ENCODE measurements around the gene JMJD1C.

JMJD1C gene

DNA sequence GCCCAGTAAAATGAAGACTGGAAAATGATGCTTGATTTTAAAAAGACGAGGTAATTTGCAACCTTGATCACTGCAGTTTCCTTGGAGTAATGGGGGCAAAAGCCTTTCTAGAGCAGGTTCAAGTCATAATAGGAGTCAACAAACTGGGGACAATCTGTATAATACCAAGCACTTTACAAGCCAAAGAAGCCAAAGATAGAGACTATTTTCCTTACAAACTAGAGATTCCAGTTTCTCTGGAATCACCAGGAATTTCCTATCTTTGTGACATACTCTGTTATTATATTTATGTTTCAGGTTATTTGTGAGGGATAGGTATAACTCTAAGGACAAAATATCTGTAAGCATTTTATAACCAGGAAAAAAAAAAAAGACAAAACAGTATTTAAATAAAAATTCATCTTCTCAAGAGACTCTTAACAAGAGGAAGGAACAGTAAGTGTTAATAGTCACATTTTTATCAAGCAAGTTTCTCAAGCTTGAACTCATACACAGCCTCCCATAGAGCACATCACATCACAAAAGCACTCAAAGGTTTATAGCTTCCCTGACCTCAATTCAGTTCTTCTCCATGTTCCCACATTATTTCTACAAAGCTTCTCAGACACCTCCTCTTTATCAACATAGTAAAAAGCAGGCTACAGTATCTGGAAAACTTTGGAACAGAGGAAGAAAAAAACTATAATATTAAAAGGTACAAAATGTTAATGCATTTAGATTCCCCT is 18.9 kb downstream of the JMJD1C start:
- TF ChIP-seq, protein P1, sequence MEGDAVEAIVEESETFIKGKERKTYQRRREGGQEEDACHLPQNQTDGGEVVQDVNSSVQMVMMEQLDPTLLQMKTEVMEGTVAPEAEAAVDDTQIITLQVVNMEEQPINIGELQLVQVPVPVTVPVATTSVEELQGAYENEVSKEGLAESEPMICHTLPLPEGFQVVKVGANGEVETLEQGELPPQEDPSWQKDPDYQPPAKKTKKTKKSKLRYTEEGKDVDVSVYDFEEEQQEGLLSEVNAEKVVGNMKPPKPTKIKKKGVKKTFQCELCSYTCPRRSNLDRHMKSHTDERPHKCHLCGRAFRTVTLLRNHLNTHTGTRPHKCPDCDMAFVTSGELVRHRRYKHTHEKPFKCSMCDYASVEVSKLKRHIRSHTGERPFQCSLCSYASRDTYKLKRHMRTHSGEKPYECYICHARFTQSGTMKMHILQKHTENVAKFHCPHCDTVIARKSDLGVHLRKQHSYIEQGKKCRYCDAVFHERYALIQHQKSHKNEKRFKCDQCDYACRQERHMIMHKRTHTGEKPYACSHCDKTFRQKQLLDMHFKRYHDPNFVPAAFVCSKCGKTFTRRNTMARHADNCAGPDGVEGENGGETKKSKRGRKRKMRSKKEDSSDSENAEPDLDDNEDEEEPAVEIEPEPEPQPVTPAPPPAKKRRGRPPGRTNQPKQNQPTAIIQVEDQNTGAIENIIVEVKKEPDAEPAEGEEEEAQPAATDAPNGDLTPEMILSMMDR (conservative IDR thresholded peaks at IDR 0.05) = no peak
- TF ChIP-seq ZFX (IDR thresholded peaks at IDR 0.05) = no peak
- H3K27ac ChIP-seq = no peak overlapping the region

DNA sequence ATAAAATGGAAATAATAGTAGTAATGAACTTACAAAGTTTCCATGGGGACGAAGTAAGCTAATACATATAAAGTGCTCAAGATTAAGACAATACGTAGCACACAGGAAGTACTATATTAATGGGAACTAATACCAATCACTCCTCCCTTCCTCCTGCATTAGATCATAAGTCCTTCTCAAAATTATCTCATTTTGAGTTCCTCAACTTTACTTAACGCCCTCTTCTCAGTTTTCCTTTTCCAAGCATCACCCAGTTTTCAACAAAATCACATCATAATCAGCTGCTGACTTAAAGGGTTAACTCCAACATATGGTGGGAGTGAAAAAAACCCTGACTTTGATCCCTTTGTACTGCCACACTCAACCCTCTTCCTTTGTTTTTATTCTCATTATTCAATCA is 24.4 kb downstream of the JMJD1C start:
- TF ChIP-seq, protein P1 (conservative IDR thresholded peaks at IDR 0.05) = no peak
- TF ChIP-seq ZFX (IDR thresholded peaks at IDR 0.05) = no peak
- H3K27ac ChIP-seq = no peak overlapping the region

DNA sequence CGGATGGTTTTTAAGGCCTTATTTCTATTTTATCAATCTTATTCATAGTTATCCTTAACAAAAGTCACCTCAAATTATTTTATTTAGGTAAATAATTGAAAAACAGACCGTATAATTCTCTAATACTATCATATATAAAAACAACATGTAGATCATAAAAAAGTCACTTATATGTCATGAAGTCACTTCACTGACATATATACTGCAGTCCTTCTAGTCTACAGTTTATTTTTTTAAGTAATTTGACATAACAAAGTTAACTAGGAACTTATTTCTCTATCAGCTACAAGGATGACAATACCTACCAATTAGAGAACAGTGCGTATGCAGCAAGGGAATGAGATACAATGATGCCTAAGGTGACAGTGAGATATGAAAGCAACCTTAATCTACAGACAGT is 26.2 kb downstream of the JMJD1C start:
- no peak overlapping the region for H3K27ac ChIP-seq
- TF ChIP-seq, protein P1 (conservative IDR thresholded peaks at IDR 0.05) = no peak
- TF ChIP-seq ZFX (IDR thresholded peaks at IDR 0.05) = no peak

DNA sequence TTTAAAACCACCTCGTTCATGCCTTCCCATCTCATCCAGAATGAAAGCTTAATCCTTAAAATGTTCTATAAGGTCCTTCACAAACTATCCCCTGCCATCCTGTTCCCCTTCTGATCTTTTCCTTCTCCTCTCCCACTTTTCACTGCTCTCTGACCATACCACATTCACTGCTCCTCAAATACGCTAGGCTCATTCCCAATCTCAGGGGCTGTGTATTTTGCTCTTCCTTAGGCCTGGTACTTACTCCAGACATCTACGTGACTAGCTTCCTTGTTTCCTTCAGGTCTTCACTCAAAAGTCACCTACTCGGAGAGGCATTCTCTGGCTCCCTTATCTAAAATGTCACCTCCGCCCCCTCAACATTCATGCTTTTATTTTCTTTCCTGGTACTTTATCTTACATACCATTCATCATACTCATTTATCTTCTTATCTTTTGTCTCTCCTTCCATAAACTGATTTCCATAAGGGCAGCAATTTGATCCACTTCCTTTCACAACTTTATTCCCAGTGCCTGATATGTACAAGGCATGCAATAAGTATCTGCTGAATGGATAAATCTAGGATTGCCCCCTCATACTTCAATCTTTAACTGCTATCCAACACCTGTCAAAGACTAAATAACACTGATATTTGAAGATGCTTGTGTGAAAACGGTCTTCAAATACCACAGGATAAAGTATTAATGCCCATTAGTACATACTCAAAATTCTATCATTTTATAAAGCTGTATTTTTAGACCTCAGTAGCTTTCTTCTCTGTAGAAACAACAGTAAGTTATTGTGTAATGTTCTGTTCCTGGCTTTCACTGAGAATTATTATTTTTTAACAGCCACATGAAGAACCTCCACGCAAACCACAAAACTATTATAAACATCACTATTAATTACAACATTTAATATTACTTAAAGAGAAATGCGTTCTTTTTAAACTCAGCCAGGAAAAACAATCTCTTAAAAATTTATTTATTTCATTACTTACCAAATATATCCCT is 27.0 kb downstream of the JMJD1C start:
- H3K27ac ChIP-seq = no peak overlapping the region
- TF ChIP-seq ZFX (IDR thresholded peaks at IDR 0.05) = no peak
- TF ChIP-seq, protein P1 (conservative IDR thresholded peaks at IDR 0.05) = no peak

DNA sequence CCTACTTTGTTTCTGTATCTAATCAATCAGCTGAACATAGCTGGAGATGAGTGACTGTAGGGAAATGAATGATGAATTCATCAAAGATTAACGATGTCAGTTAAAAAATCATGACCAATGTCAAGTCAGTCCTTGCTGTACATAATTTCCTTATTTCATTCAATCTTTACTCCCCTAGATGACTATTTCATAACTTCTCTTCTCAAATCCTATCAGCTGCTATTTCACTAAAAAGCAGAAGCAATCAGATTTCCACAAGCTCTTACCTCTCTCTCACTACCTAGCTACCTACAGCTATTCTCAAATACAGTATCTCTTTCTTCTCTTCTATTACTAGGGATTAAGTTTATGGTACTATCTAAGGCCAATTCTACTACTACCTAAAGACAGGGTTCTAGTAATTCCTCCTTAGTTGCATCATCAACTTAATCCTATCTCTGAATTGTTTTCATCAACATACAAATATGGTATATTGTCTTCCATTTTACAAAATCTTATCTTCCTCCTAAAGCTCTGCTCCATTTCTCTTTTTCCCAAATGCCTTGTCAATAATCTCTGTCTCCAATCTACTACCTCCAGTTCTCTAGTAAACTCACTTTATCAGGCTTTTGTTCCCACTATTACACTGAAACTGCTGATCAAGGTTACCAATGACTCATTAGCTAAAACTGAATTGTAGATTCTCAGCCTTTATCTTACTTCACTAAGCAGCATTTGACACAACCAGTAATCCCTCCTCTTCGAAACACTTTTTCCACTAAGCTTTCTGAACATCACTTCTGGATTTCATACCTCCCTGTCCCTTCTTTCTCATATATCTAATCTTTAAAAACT is 28.4 kb downstream of the JMJD1C start:
- H3K27ac ChIP-seq = no peak overlapping the region
- TF ChIP-seq ZFX (IDR thresholded peaks at IDR 0.05) = no peak
- TF ChIP-seq, protein P1 (conservative IDR thresholded peaks at IDR 0.05) = no peak

DNA sequence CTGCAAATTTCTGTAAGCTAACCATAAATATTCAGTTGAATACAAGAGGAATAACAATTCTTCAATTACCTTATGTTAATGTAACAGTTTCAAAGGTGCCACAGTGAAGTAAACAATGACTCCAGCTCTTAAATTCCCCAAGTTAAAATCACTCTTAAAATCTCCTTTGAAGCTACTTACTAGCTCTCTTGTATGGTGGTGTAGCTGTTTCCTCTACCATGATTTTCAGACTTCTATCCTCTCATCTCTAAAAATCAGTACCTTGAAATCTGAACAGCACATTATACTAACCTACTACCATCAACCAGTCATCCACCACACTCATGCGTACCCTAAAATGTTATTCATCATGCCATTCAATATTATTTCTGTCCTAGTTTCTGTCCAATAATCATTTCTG is 29.6 kb downstream of the JMJD1C start:
- no peak overlapping the region for H3K27ac ChIP-seq
- TF ChIP-seq ZFX (IDR thresholded peaks at IDR 0.05) = no peak

All from C4-2B (cell line).